Medulla oblongata (tissue), 1 donor: Measurements from ENCODE around the gene PRRT1.
"Not testable (repeated sequence)": the region's sequence is repeated elsewhere in the genome, so short reads cannot be mapped to it uniquely, and the experiment has no call there.

Source experiments
- DNase-seq: peaks from one replicate; pipeline ENCODE4 v3.0.0-alpha.2; 2015; ENCODE audit errors: extremely low spot score

PRRT1 gene

DNA sequence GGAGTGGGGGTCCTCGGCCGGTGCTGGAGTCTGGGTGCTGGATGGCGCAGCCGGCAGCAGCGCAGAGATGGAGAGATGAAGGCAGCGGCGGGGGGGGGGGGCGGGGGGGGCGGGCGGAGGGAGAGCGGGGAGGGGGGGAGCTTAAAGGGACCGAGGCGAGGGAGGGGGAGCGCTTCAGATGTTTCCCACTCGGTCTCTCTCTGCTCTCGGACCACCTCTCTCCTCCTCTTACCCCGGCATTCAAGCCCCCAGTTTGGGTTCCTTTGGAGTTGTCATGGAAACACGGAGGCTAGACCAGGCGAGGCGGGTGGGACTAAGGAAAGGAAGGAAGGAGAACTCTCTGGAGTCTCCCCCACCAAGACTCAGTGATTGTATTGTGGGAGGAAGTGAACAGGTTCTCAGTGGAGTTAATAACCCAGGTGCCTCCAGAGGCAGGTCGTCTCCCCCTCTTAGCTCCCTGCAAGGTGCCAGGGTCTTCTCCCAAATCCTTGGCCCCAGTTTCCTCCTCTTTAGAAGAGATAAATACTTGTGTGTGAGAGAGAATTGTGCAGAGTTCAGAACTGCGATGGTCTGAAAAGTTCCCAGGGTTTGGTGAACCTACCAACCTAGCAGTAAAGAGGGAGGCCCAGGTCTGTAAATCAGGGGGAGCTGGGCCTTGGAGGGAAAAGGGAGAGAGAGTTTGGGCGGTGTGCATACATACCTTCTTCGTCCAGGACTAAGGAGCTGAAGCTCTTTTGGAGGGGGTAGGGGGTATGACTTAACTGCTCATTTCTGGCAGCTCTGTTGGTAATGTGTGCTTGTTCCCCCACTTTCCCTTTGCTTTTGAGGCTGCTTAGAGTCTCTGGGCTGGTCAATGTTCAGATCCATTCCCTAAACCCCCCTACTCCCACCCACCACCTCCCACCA, at the start of gene PRRT1:
Gene PRRT1 (minus strand): TSS at position 77 of the 906 bp plus-strand sequence. CDS start 112 bp downstream, outside the sequence.
- peak; percentile 40 for DNase-seq

DNA sequence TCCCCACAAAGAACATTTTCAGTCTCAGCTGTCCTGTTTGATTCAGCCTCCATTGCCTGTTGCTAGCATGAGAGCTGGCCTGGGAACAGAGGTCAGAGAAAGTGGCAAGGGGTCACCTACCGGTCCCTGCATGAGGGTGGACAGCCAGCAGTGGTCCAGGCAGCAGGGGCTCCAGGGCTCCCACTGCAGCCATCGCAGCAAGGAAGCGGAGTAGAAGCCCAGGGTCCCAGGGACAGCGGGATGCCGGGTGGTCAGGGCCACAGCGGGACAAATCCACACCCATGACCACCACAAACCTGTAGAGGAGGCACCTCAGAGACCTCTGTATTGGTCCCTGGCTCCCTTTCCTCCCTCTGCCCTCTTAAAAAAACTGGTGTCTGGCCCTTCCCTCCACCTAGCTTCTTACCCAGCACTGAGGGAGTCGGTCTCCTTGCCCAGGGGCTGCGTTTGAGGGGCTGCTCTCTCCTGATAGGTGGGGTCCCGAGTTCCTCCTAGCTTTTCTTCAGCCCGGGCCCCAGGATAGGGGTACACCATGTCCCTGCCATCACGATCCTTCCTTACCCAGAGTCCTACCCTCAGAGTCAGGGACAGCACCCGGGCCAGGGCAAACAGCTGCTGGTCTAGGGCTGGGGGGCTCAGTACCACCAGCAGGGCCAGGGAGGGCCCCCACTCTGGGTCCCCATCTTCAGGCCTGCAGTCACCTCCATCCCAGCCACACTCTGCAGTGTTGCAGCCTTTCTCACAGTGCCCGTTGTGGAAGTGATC, 49.2 kb upstream of the PRRT1 start:
- no peak for DNase-seq

DNA sequence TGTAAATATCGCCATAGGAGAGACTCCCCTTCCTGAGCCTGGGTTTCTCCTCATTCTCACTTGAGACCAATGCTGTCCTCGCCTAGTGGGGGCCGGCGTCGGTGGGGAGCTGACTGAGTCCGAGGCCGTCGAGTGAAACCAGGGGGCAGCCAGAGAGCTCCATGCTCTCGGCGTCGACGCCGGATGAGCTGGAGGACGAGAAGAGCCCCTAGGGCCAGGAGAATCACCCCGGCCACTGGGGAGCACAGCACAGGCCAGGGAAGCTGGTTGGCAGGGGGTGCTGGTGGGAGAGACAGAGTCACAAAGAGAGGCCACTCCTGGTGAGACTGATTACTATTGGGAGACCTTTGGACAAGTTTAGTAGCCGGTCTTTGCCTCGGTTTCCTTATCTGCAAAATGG, 47.1 kb upstream of the PRRT1 start:
- no peak for DNase-seq

DNA sequence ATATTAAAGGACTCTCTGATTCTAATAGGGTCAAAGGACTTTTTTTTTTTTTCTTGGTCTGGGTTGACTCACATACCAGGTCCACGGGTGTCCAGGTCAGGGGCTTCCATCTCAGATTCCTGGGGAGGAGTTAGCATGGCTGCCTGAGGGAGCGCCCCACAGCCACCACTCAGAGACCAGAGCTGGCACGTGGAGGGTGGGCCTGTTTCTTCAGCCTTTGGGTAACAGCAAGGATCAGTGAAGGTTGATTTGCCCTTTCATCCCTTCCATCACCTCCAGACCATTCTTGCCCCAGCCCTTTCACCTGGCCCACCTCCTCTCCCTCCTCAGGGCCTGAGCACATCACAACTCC, 46.6 kb upstream of the PRRT1 start:
- no peak for DNase-seq

DNA sequence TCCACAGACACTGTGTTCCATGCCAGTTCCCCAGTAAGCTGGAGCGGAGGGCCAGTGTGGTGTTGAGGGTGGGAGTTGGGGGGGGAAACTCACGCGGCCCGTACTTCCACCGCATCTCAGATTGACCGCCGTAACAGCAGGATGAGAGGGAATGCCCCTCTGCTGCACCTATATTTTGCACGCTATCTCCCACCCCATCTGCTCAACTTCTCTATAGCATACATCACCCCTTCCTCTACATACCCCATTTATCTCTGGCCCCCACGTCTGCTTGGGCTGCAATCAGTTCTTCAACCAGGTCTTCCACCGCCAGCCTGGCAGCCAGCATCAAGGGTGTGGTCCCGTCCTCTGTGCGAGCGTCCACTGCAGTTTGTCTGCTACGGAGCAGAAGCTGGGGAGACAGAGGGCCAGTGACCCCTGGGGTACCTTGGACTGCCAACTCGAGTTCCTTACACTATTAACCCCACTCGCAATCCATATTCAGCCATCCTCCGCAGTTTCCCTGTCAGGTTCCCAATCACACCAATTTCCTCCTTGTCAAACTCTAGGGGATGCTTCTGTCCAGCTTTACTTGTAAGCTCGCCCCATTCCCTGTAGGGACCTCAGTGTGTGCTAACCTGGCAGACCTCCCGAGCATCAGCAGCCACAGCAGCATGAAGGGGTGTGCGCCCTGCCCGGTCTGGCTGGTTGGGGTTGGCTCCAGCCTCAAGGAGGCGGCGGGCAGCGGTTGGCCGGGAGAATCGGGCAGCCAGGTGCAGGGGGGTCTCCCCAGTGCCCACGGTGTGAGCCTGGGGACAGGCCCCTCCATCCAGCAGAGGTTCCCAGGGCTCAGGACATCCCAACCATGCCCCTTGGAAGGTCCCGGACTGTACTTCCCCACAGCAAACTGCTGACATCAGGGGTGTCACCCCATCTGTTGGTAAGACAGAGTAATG, 45.2 kb upstream of the PRRT1 start:
- peak; percentile 54 for DNase-seq

DNA sequence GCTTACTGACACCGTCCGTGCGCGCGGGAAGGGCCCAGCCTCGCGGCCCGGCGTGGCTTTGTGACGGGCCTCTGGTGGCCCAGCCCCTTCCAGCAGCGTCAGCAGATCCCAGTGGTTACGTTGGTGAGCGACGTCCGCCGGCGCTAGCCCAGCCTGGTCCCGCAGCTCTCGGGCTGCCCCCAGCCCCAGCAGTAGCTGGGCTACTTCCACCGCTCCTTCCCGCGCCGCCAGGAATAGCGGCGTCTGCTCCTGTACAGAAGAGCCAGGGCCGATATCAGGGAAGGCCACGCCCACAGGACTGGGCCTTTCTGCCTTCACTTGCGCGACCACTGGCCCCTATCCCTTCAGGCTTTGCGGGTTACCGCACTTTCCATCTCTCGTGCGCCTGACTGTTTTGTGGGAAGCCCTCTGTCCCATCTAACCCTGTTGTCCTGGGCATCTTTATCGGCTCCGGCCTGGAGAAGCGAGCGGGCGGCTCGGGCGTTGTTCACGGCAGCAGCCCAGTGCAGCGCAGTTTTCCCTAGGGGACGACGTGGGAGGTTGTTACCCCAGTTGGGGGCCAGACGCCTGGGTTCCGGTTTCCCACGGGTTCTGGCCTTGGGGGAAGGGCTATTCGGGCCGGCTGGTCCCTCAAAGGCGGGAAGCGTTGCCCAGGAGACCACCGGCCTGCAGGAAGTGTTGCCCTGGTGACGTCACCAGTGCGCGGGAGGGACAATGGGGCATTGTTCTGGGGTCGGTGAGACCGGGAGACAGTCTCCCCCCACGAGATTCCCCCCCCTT, 44.4 kb upstream of the PRRT1 start:
- peak; percentile 97 for DNase-seq

DNA sequence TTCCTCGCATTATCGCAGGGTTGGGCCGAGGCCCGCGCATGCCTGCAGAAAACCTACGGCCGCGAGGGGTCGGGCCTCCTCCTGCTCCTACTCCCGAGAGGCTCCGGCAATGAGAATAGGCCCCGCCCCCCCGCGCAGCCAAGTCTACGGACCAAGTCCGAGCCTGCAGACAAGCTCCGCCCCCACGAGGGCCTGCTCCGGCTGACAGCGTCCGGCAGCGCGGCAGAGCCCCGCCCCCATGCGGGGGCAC, 43.8 kb upstream of the PRRT1 start:
- peak; percentile 100 for DNase-seq

DNA sequence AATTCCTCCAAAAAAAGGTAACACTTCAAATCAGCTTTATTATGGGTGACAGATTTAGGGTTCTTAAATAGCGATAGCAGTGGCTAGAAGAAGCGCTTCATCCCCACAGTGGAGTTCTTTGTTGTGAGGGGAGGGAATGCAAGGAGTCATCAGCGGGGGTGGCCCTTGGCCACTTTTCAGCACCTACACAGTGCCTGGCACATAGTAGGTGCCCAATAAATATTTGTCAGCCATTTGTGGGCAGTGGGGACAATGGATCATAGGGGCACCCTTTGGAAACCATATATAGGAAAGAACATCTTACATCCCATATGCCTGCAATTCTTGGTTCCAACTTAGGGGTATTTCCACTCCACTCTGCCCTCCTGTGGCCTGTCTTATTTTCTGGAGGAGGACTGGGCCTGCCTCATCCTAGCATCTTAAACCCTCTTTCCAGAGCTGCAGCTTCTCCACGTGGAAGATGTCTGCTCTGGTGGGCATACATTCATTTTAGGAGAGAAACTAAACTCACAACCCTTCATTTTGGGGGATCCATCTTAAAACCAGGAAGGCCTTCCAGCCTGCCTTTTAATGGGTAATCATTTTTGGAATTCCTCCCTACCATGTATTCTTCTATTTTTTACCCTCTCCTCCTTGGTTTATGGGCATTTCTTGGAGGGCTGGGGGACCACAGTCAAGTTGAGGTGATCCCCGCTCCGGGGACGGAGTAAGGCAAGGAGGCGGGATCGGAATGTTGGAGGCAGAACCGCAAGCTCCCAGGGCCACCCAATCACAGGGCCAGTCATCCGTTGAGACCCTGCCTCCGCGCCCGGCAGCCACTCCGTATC, 43.3 kb upstream of the PRRT1 start:
- DNase-seq = peak; percentile 80

DNA sequence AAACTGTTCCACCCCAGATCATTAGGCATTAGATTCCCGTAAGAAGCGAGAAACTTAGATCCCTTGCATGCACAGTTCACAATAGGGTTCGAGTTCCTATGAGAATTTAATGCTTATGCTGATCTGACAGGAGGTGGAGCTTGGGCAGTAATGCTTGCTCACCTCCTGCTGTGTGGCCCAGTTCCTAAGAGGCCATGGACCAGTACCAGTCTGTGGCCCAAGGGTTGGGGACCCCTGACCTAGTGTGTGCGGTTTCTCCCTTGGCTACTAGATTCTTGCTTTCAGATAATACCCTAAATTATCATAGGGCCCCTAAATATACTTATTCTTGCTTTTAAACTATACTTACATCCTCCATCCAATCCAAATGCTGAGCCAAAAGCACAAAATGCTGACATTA, 42.6 kb upstream of the PRRT1 start:
- no peak for DNase-seq

DNA sequence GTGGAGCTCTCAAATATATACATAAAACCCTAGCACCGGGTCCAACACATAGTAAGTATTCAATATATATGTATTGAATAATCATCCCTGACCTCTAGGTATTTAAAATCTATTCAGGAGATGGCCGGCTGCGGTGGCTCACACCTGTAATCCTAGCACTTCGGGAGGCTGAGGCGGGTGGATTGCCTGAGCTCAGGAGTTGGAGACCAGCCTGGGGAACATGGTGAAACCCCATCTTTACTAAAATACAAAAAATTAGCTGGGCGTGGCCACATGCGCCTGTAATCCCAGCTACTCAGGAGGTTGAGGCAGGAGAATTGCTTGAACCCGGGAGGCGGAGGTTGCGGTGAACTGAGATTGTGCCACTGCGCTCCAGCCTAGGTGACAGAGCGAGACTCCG, 41.4 kb upstream of the PRRT1 start:
- not testable (repeated sequence) for DNase-seq

DNA sequence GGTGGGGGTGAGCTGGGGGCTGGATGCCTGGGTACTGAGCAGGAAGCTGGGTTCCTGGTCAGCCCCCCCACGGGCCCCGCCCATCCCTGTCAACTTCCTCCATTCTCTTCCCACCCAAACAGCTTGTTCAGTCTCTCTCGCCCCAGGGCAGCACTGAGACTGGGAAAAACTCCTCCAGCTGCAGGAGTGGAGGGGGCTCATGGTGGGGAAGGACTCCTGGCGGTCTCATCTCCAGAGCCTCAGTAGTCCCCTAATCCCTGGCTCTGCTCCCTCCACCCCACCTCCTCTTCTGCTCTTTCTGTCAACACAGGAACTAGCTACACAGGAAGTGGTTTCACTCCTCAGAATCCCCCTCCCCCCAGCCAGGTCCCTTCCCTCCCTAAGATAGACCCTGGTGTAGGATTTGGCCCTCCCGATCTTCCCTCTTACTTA, 40.9 kb upstream of the PRRT1 start, which contains the start of gene GPSM3:
Gene GPSM3 (minus strand): TSS at position 36 of the 432 bp plus-strand sequence. CDS start 130 bp downstream, outside the sequence.
- peak; percentile 48 for DNase-seq

DNA sequence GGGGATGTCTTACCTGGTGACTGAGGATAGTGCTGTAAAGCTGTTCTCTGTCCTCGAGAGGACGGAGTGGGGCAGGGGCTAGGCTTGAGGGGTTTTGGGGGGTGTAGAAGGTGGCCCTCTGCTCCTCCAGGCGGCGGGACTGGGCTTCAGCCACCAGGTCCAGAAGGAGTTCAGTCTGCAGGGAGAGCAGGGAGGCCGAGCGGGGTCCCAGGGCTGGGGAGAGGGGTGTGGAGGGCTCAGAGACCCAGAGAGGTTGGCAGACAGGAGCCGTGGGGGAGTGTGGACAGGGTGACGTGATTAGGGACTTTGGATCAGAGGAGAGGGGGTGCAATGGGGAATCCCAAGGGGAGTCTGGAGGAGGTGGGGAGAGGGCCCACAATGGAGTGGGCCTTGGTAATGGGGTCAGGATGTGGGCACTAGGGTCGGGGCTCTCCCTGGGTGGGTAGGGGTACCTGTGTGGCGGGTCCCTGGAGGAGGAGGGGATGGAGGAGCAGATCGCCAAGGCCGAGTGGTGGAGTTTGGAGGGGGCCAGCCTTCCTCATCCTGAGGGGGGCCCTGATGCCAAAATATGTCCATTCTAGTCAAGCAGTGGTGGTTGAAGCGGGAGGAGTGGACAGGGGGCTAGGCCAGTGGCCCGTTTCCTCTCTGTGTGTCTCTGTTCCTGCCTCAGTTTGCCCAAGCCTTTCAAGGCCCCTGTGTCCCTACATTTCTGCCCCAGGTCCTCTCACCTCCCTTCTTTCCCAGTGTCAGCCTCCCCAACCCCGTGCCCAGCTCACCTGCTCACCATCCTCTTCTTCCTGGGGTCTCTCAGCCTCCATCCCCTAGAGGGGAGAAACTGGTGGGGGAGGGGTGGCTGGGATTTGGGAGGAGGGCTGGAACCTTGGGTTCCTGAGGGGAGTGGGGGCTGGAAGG, 40.2 kb upstream of the PRRT1 start:
- DNase-seq = no peak

DNA sequence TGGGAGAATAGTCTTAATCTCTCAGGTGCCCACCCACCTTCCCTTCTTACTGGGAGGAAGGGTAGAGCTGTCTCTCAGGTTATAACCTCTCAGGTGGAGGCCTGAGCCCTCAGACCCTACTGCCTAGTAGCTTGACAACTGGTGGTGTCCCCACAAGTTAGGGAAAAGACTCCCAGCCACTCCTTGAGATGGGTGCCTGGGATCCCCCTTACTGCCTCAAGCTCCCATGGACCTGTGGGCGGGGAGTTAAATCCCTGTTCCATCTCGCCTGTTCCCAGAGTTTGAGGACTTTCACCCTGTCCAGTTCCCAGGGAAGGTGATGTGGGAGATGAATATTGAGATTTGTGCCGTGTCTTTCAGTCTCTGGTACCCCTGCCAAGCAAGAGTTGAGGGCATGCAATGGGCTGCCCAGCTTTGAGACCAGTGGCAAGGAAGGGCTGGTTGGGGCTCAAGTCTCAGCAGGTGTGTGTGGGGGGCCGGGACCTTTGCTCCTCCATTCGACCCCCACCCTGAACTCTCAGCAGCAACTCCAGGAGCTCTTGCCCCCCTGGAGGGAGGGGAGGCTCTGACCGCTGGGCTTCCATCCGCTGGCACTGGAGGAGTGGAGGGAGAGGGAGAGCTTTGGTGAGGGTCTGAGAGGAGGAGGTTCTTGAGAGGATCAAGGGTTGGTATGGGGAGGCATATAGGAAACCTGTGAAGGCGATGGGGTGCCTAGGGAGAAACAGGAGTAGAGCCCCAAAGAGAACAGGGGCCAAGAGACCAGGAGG, 39.4 kb upstream of the PRRT1 start:
- no peak for DNase-seq

DNA sequence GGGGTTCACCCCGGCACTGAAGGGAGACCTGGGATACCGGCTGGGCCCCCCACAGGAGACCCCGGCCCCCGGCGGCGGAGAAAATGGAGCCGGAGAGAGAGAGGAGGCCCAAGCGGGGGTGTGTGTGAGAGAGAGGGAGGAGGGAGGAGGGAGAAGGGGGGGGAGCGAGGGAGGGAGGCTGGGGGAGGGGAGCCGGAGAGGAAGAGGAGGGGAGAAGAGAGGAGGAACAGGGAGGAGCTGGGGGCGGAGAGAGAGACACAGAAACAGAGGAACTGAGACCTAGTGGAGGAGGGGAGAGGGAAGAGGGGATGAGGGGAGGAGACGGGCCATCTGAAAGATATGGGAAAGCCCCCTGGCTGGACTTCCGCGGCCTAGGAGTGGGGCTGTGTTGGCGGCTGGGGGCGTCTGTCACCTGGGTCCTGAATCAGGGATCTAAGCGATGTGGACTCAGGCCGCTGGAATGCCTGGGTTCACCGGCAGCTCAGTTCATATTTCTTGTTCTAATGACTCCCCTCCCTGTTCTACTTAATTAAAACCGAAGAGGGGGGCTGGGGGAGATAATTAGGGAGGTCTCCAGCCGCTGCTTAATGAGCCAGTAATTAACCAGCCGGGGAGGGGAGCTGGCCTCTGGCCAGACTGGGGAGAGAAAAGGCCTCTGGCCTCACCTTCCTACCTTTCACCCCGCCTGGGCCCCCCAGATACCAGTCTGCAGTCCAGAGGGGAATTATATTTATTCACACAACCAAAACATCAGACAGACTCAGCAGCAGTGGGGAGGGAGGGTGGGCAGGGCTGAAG, 38.5 kb upstream of the PRRT1 start, which contains the start of gene PBX2:
Gene PBX2 (minus strand): TSS at position 149 of the 798 bp plus-strand sequence. CDS start 287 bp downstream, outside the sequence.
- peak; percentile 96 for DNase-seq

DNA sequence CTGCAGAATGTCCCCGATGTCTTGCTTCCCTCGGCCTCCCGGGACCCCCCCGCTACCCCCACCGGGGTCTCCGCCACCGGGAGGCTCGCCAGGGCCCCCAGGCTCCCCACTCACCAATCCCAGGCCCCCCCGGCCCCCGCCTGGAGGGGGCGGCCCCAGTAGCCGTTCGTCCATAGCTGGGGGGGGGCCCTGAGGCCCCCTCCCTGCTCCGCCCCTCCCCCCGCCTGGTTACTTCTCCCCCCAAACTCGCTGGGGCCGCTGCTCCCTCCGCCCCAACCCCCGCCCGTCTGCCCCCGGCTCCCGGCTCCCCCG, 38.0 kb upstream of the PRRT1 start:
- DNase-seq = no peak

DNA sequence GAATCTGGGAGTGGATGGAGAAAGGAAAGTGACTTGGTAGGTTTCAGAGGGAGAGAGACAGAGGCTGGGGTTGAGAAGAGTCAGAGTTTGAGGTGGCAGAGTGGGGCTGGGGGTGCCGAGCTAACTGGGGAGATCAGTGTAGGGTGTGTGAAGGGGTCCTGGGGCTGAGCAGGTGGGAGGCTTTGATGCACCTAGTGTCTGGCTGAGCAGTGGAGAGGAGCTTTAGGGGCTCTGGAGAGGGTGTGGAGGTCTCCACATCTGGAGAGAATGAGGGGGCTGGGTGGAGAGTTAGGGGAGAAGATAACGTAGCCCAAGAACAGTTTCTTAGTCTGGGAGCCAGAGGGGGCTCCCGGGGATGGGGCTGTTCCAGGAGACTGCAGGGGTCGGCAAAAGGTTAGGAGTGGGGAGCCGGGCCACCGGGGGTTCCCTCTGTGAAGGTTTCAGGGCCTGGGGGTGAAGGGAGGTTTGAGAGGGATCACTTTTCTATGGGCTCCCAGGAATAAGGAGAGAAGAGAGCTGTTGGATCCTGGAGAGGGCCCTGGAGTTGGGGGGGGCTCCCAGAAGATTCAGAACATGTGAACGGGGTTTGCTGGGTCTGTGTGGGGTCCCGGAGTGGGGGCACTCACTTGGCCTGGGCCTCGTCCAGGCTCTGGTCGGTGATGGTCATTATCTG, 37.5 kb upstream of the PRRT1 start:
- DNase-seq = no peak
